ENCODE data around the gene CLCNKA.

CLCNKA gene

GRCh38 chr1:16065269-16065576 lies 43.4 kb downstream of the CLCNKA start:
- no peak for DNase-seq

GRCh38 chr1:16066245-16066644 lies 44.4 kb downstream of the CLCNKA start:
- no peak for DNase-seq

GRCh38 chr1:16067127-16067768 lies 45.4 kb downstream of the CLCNKA start:
- DNase-seq: no peak

GRCh38 chr1:16067933-16068332 lies 46.1 kb downstream of the CLCNKA start:
- DNase-seq: no peak

GRCh38 chr1:16068356-16069270 lies 46.8 kb downstream of the CLCNKA start:
- no peak for DNase-seq

GRCh38 chr1:16070640-16071355 lies 49.0 kb downstream of the CLCNKA start:
- no peak for DNase-seq

- no peak for DNase-seq
These were observed 49.8 kb downstream of the CLCNKA start for GRCh38 chr1:16071614-16072013.

GRCh38 chr1:16072095-16072494 lies 50.3 kb downstream of the CLCNKA start:
- no peak for DNase-seq

GRCh38 chr1:16072616-16073484 lies 51.0 kb downstream of the CLCNKA start:
- no peak for DNase-seq

GRCh38 chr1:16073490-16074119 lies 51.8 kb downstream of the CLCNKA start, which contains the start of gene FAM131C:
FAM131C (minus strand) TSS chr1:16073651; CDS start chr1:16073442, 209 bp downstream.
- DNase-seq: peak; percentile 28

GRCh38 chr1:16074217-16074616 lies 52.4 kb downstream of the CLCNKA start:
- no peak for DNase-seq

- no peak for DNase-seq
These were observed 53.6 kb downstream of the CLCNKA start for GRCh38 chr1:16075337-16076030.

- no peak for DNase-seq
These were observed 54.4 kb downstream of the CLCNKA start for GRCh38 chr1:16076031-16076864.

GRCh38 chr1:16076865-16077238 lies 55.0 kb downstream of the CLCNKA start:
- no peak for DNase-seq

- no peak for DNase-seq
These were observed 55.8 kb downstream of the CLCNKA start for GRCh38 chr1:16077406-16078245.

GRCh38 chr1:16078925-16079656 lies 57.3 kb downstream of the CLCNKA start:
- peak; percentile 59 for DNase-seq

GRCh38 chr1:16080422-16081150 lies 58.8 kb downstream of the CLCNKA start:
- DNase-seq: no peak

- no peak for DNase-seq
These were observed 59.8 kb downstream of the CLCNKA start for GRCh38 chr1:16081636-16082035.

All from central memory CD4-positive, alpha-beta T cell (primary cell).